T-helper 9 cell (primary cell): ENCODE measurements around the gene ADAMTS6.

Experiments used
- DNase-seq: peaks from one replicate; pipeline ENCODE4 v3.0.0-alpha.2; 2020

The ADAMTS6 gene

GRCh38 chr5:65100911-65101631 is 380.6 kb downstream of the ADAMTS6 start:
- DNase-seq = no peak
